Superior temporal gyrus (tissue), 1 donor: Measurements from ENCODE around the gene TCIRG1.

Experiments
- DNase-seq: peaks from one replicate; pipeline ENCODE4 v3.0.0-alpha.2; 2016; ENCODE audit errors: extremely low spot score

TCIRG1 gene

GRCh38 chr11:68016904-68017817 is 21.7 kb upstream of the TCIRG1 start:
- no peak for DNase-seq

DNA sequence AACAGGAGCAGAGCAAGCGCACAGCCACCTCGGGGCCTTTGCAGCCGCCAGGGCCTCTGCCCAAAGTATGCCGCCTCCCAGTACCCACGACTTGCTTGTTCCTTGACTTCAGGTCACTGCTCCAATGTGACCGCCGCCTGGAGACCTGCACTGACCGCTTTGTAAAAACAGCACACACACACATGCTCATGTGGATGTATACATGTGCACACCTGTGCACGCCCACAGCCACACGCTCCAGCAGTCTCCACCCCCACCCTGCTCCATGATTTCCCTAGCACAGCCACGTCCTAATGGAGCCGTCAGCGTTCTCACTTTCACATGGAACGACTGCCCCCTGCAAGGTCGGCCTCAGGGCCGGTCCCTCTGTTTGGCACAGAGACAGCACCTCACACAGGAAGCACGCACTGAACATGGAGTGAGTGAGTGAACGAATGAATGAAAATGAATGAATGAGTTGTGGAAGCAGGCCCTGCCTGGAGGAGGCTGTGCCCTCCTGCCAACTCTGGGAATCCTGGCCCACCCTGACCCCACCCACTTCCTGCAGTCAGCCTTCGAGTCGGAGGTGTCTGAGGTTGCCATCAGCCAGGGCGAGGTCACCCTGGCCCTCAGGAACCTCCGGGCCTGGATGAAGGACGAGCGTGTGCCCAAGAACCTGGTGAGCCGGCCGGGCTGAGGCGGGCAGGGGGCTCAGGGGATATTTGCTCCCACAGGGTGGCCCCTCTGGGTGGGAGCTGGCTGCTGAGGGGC is 20.7 kb upstream of the TCIRG1 start:
- DNase-seq = no peak

GRCh38 chr11:68018730-68019190 is 20.1 kb upstream of the TCIRG1 start:
- no peak for DNase-seq

DNA sequence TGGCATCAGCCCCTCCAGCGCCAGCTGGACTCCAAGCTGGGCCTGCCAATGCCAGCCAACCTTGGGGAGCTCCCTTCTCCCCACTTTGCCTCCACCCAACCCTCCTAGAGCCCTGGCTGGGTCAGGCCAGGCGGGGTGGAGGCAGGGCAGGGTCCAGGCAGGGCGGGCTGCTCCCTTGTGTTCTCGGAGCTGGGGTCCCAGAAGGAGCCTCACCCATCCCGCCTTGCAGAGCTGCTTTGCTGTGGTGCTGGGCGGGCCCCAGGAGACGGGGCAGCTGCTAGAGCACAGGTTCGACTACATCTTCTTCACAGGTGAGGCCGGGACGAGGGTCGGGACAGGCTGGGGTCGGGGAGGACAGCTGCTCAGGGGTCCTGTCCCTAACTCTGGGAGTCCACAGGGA is 19.3 kb upstream of the TCIRG1 start:
- no peak for DNase-seq

DNA sequence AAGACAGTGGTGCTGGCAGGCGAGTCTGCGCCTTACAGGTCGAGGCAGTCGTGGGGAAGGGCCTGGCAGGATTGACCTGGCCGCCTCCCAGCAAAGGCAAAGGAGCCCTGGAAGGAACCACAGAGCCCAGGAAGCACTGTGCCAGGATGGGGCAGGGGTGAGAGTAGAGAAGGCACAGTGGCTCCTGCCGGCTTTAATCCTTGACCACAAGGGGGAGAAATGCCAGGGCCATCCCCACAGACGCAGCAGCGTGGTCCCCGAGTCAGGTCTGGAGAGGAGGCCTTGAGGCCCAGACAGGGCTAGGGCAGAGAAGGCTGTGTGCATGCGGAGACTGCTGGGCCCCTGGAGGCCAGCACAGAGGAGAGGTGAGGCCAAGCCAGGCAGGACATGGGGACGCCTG is 18.2 kb upstream of the TCIRG1 start:
- no peak for DNase-seq

DNA sequence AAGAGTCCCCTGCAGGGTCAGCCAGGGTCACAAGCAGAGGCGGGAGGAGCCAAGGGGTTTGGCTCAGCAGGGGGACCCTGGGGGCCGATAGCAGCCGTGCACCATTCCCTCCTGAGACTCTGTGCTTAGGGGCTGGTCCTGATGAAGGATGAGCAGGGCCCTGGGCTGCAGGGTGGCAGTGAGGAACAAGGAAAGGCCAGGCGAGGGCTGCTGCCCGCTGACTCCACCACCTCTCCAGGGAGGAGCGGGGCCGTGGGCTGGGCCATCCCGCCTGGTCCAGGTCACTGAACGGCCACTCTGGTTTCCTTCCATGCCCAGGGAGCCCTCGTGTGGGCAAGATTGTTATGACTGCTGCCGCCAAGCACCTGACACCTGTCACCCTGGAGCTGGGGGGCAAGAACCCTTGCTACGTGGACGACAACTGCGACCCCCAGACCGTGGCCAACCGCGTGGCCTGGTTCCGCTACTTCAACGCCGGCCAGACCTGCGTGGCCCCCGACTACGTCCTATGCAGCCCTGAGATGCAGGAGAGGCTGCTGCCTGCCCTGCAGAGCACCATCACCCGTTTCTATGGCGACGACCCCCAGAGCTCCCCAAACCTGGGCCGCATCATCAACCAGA is 17.5 kb upstream of the TCIRG1 start:
- DNase-seq = no peak

- no peak for DNase-seq
Observed at GRCh38 chr11:68022531-68022930, 16.3 kb upstream of the TCIRG1 start.

DNA sequence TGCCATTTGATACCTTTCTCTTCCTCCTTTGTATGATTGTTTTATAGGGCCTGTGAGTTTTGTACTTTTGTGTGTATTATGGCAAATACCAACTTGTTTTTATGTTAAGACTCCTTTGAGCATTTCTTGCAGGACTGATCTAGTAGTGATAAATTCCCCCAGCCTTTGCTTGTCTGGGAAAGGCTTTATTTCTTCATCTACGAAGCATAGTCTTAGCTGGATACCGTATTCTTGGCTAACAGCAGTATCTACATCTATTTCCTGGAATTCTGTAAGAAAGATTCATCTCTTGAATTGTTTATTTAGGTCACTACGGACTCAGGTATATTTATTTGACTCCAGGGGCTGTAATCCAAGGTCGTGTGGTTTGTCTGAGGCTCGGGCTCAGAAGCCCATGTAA is 14.3 kb upstream of the TCIRG1 start:
- no peak for DNase-seq

DNA sequence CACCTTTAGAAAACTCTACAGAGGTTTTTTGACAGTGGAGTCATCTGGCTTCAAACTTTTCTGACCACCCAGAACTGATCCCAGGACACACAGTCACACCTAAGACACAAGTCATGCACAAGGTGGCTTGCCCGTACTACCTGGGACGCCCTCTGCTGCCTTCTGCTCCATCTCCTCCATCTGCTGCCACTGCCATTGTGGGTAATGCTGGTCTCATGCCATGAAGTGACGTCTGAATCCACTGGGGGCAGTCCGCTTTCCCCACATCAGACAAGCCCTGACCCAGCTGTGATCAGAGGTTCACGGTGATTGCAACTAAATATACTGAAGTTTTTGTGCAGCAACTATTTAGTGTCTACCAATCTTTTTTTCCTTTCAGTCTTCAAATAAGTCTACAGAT is 13.8 kb upstream of the TCIRG1 start:
- DNase-seq = no peak

DNA sequence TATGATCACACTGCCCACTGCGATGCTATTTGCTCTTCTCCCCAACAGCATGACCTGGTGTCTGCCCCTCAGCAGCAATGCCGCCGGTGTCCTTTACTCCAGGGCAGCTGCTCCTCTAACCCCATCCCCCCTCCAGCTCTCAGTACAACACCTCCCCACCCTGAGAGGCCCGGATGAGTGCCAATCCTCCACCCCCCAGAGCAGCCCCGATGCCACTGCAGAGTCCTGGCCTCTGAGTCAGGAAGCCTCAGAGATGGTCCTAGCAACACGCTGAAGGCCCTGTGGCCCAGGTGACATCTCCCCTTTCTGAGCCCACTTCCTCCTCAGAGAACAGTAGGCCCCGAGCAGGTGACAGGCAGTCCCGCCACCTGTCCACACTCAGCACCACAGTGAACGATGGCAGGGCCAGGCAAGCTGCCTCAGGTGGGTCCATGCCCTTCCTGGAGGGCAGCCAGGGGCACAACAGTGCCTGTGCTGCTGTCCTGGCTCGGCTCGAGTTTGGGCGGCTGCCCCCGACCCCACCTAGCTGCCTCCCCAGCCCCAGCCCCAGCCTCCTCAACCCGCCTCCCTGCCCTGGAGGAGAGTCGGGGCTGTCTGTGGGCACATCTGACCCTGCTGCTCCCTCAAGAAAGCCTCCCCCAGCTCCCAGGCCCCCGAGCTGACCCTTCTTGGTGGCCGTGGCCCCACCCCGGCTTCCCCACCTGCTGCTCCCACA is 12.3 kb upstream of the TCIRG1 start:
- DNase-seq = no peak

GRCh38 chr11:68027667-68028066 is 11.2 kb upstream of the TCIRG1 start:
- DNase-seq = no peak

GRCh38 chr11:68028802-68029545 is 9.9 kb upstream of the TCIRG1 start:
- DNase-seq = no peak

GRCh38 chr11:68030318-68031143 is 8.3 kb upstream of the TCIRG1 start, which contains the start of gene NDUFS8:
NDUFS8 (plus strand) TSS chr11:68030681; CDS start chr11:68032152, 1,471 bp downstream.
- DNase-seq = peak; percentile 100

GRCh38 chr11:68031144-68031464 is 7.7 kb upstream of the TCIRG1 start:
- no peak for DNase-seq

- no peak for DNase-seq
Observed at GRCh38 chr11:68032003-68032402, 6.8 kb upstream of the TCIRG1 start.

GRCh38 chr11:68032997-68033707 is 5.7 kb upstream of the TCIRG1 start:
- no peak for DNase-seq

- no peak for DNase-seq
Observed at GRCh38 chr11:68033708-68034045, 5.1 kb upstream of the TCIRG1 start.

DNA sequence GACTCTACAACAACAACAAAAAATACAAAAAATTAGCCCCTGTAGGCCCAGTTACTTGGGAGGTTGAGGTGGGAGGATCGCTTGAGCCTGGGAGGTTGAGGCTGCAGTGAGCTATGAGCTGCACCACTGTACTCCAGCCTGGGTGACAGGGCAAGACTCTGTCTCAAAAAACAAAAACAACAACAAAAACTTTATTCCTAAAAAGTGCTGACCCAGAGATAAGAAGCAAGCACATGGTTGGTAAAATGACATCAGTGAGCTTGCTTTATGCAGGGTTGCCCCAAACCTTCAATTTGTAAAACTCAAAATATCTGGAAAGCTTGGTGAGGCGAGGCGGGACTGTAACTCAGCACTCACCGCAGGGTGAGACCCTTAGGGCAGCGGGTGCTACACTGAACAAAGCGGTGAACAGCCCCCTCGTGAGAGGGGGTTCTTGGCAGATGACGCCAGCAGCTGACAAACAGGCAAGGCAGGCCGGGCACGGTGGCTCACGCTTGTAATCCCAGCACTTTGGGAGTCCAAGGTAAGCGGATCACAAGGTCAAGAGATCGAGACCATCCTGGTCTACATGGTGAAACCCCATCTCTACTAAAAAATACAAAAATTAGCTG is 3.5 kb upstream of the TCIRG1 start:
- no peak for DNase-seq

- DNase-seq = no peak
Observed at GRCh38 chr11:68036141-68036716, 2.6 kb upstream of the TCIRG1 start.
